Posterior cingulate gyrus (tissue), 11 donors: ENCODE results near the gene MMS19.
"Not testable (repeated sequence)": the region's sequence is repeated elsewhere in the genome, so short reads cannot be mapped to it uniquely, and the experiment has no call there.

Source experiments
- DNase-seq, 10 donors: peaks; one replicate each; pipeline versions ENCODE4 v3.0.0 to v3.0.0-alpha.2; 2020 to 2021; ENCODE audit warnings: mixed read lengths in 3 of 10
- intact Hi-C: fragments of 100-400 bp; cut with DNase I; formaldehyde crosslinking; loops from one replicate; pipeline ENCODE4 v1.15.1; 2023

Gene MMS19

DNA sequence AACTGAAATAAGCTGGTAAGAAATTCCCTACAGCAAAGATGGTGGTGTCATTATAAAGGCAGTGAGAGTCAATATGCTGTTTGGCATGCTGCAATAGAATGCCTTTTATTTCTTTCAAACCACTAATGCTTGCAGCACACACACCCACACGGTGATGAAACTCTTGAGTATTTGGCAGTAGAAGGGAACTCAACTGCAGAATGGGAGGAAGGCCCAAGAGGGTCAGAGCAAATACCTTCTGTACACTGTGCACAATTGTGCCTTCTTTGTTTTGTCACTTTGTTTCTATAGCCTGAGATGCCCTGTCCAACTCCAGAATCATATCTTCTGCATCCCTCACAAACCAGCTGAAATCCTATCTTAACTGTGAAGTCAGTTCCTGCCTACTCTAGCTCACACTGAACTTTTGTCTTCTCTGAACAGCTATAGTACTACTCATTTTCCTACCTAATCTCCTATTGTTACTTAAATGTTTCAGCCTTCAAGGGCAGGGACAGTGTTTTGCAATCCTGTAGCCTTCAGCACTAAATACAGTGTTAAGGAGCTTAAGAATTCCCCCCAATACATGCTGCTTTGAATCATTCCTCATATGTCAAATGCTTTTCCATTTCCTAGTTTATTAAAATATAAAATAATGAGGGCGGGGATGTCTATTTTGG is 22.2 kb downstream of the MMS19 start:
- intact Hi-C loops, result no loop called here
- no peak for DNase-seq

GRCh38 chr10:97474918-97475317 is 23.3 kb downstream of the MMS19 start:
- intact Hi-C loops, result no loop called here
- DNase-seq, result no peak

DNA sequence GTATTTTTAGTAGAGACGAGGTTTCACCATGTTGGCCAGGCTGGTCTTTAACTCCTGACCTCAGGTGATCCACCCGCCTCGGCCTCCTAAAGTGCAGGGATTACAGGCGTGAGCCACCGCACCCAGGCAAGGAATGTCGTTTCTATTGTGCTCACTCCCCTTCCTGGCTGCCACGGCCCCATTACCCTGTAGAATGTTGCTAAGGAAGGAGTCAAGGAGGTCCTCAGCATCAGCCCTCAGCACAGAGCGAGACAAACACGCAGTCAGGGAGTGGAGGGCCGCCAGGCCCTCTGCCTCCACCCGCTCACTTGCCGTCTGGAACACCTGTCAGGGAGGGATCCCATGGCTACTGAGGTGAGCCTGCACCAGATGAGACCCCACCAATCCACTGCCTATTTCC is 29.4 kb downstream of the MMS19 start:
- DNase-seq, intact Hi-C loops: not testable (repeated sequence)

DNA sequence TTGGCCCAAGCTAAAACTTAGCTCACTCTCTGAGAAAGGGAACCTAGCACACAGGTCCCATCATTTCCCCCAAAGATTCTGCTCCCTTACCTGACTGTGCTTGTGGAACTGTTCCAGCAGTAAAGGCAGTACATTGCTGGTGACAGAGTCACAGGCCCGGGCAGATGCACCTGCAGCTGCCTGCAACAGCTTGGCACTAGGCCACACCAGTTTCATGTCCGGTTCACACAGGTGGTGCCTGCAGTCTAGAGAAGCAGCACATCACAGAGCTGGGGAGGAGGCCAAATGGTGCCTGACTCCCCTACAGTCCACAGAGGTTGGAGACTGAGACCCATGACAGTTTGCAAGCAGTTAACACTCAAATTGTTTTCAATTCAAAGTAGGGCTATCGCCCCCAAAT is 30.1 kb downstream of the MMS19 start:
- intact Hi-C loops, result no loop called here
- no peak for DNase-seq

GRCh38 chr10:97466755-97467154 is 31.5 kb downstream of the MMS19 start:
- no peak for DNase-seq
- intact Hi-C loops, result no loop called here

GRCh38 chr10:97465982-97466381 is 32.2 kb downstream of the MMS19 start:
- DNase-seq, result no peak
- intact Hi-C loops, result no loop called here

DNA sequence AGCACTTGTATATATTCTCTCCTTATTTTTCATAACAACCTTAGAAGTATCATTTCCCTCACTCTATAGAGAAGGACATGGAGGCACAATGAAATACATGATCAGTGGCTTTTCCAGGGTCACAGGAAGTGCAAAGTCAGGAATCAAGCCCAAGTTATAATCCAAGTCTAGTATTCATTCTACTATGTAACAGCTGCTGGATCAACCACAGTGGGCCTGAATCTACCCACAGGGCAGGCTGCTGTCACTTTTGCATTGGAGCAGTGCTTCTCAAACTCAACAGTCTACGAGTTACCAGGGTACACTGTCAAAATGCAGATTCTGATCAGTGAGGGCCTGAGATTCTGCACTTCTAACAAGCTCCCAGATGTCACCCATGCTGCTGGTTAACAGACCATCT is 34.0 kb downstream of the MMS19 start:
- intact Hi-C loops, result loop anchor here (5.0 kb wide), 1 partner anchor 33 kb away; the partner anchor contains the start of genes MMS19 and UBTD1
- DNase-seq, result no peak

DNA sequence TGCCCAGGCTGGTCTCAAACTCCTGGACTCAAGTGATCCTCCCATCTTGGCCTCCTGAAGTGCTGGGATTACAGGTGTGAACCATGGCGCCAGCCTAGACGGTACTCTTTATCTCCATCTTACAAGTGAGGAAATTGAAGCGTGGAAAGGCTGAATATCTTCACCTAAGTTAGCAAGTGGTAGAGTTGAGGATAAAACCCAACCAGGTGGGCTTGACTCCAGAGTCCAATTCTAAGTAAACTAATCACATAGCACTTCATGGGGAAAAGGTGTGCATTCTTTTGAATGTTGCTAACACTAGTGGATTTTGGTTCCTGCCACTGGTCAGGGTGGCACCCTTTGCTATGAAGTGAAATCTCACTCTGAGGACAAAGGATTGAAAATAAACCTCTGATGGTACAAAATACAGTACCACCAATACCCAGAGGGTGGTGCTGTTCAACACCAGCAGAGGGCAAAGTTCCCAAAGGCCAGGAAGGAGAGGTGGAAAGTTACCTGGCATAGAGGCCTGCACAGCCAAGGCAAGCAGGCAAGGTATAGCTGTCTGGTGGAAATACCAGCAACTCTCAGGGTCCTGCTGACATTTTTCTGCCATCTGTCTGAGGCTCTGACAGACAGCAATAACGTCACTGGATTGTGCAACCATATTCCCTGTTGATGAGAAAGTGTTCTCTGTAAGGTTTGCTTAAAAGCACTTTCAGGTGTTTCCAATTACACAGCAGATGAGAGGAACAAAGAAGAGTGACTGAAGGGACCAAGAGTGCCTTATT is 34.7 kb downstream of the MMS19 start:
- intact Hi-C loops, result loop anchor here (1.0 to 5.0 kb wide), 2 partner anchors 34 to 90 kb away; partner anchors contain the start of genes MMS19 and UBTD1

DNA sequence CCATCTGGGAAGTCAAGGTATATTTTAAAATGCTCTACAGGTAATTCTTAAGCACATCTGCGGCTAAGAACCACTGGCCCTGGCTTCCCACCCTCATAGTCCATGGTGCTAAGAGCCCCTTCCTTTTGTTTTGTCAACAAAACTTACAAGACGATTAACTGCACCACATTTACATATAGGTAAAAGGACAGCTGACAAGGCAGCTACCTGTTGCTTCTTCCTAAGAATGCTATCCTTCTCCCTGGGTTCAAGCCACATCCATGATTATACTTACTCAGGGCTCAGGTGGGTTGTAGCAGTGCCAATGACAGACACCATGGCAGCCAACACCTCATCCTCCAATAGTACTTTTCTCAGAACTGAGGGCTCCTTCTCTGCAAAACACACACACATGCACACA is 35.9 kb downstream of the MMS19 start:
- DNase-seq, result no peak
- intact Hi-C loops, result loop anchor here (5.0 kb wide), 1 partner anchor 35 kb away; the partner anchor contains the start of genes MMS19 and UBTD1

More for the DNA sequence above, 34.7 kb downstream of the MMS19 start:
- peak in 3 of 10 donors; percentile 22 to 41 (median 23) for DNase-seq

- no peak for DNase-seq
- intact Hi-C loops, result loop anchor here (5.0 kb wide), 1 partner anchor 37 kb away; the partner anchor contains the start of genes MMS19 and UBTD1
These were observed 38.3 kb downstream of the MMS19 start for GRCh38 chr10:97459933-97460332.

DNA sequence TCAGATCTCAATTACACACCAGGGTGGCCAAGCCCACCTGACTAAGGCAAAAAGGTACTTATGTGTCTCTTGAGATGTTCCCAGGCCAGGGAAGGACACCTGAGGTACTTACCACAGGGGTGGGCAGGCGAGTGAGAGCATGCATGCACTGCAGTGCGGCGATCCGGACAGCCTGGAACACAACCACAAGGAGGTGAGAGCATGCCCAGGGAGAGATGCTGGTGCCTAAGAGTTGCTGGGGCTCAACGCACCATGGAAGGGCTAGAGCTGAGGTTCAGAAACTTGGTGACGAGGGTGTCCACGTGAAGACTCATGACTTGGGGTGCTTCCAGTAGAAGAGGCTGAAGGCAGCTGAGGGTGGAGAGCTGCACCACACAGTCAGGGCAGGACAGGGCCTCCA is 39.1 kb downstream of the MMS19 start:
- DNase-seq, result peak in 1 of 10 donors; percentile 79
- intact Hi-C loops, result no loop called here

- intact Hi-C loops, result no loop called here
- DNase-seq, result no peak
These were observed 41.5 kb downstream of the MMS19 start for GRCh38 chr10:97456686-97457065.

DNA sequence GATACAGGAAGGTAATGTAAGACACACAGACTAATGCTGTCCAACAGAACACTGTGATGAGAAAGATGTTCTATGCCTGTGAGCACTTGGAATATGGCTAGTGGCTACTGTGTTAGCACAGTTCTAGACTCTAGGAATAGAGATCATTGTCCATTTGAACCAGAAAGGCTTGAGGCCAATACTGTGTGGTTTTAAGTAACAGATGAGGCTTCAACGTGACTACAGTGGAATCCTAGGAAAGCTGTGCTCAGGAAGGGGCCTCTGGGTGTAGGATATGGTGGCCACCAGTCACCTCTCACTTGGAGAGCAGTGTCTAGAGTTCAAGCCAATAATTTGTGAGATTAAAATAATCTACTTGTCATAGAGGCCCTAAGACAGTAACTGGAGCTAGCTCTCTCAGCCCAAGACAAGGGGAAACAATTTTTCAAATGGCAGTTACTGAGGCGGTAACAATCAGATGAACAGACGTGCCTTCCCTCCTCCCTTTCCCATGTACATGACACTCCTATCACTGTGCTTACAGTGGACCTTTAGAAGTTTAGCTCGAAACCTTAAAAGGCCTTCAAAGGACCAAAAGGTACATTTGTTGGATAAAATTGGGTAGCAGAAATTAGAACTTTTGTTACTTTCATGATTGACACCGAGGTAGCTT is 42.1 kb downstream of the MMS19 start:
- intact Hi-C loops, result no loop called here

DNA sequence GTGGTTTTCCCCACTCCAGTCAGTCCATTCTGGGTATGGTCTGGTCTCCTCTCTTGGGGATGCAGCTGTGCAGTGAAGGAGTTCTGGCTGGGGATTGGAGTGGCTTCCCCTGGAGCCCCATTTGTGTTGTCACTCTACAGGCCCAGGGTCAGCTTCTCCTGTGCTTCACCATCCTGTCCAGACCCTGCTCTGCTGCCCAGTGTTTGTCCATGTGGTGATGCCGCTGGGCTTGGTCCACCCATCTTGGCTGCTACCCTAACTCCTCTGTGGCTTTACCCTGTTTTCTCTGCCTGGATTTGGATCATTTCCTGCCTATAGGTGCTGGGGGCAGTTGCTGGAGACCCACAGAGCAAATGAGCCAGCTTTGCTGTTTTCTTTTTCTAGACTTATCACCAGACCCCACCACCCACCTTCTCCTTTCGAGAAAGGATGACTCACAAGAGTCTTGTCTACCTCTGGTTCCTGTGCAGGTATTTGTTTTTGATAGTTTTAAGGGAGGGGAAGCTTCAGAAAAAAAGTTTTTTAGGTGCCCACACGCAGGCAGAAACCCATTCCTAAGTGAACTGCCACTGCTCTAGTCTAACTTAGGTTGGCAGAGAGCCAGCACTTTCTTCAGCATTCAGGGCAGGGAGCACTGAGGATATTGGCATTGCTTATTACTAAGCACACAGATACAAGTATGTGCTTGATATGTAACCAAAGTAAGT is 43.7 kb downstream of the MMS19 start:
- intact Hi-C loops, result no loop called here
- DNase-seq, result peak in 1 of 10 donors; percentile 70

More for the DNA sequence above, 42.1 kb downstream of the MMS19 start:
- DNase-seq, result no peak

GRCh38 chr10:97452352-97452751 is 45.9 kb downstream of the MMS19 start:
- intact Hi-C loops, result no loop called here
- no peak for DNase-seq

GRCh38 chr10:97451605-97452004 is 46.6 kb downstream of the MMS19 start:
- intact Hi-C loops, result no loop called here
- DNase-seq, result peak in 1 of 10 donors; percentile 73

- DNase-seq, result no peak
- intact Hi-C loops, result no loop called here
These were observed 47.4 kb downstream of the MMS19 start for GRCh38 chr10:97450828-97451227.

- intact Hi-C loops, result loop anchor here (2.0 to 5.0 kb wide), 2 partner anchors 19 to 51 kb away; partner anchors contain the start of genes MMS19, PGAM1 and UBTD1
- DNase-seq, result peak; percentile 87 to 99 (median 94)
These were observed 52.2 kb downstream of the MMS19 start, which contains the start of the genes EXOSC1 and ZDHHC16 for GRCh38 chr10:97445722-97446639. Gene EXOSC1 (minus strand): TSS chr10:97446006. CDS start chr10:97445985, 21 bp downstream. Gene ZDHHC16 (plus strand): TSS chr10:97446175. CDS start chr10:97451676, 5,501 bp downstream.

DNA sequence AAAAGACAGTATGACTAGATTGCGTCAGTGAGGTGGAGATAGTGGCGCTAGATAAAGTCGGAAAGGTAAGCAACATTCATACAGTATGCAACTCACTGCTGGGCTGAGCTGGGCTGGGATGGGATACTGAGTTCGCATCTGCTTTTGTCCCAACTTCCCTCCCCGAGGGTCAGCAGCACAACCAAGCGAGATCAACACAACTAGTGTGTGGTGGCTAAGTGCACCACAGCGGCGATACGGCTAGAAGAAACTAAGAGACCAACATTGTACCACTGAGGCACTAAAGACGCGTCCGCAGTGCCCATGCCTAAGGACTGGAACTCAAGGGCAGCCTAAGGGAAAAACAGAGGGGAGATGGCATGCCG is 52.9 kb downstream of the MMS19 start:
- intact Hi-C loops, result loop anchor here (5.0 kb wide), 1 partner anchor 52 kb away; the partner anchor contains the start of genes MMS19 and UBTD1
- DNase-seq, result peak in 1 of 10 donors; percentile 18
